Endodermal cell (in vitro differentiated cells): ENCODE results near the gene ZKSCAN3. TPM values are rescaled to one million over a fixed set of nuclear protein-coding genes. Genes with fewer than 3 reads are reported as not detected.

Source experiments
- DNase-seq: peaks from one replicate; pipeline ENCODE4 v3.0.0-alpha.2; 2017
- H3K27ac ChIP-seq: 2 replicates; pipeline ENCODE4 v1.5.1; 2013; ENCODE audit warnings: mild to moderate bottlenecking, low read depth, low read length, moderate library complexity
- H3K27me3 ChIP-seq: 2 replicates; pipeline ENCODE4 v1.6.1; 2013; ENCODE audit warnings: mild to moderate bottlenecking, low read length, moderate library complexity; ENCODE audit not compliant: insufficient read depth, control insufficient read depth, poor library complexity, severe bottlenecking
- H3K36me3 ChIP-seq: 2 replicates; pipeline ENCODE4 v1.7.0; 2013; ENCODE audit warnings: mild to moderate bottlenecking, low read length, moderate library complexity; ENCODE audit not compliant: control insufficient read depth, insufficient read depth
- H3K4me1 ChIP-seq: one replicate; pipeline ENCODE4 v1.7.0; 2013; ENCODE audit warnings: low read length; ENCODE audit not compliant: control insufficient read depth, insufficient read depth
- H3K4me3 ChIP-seq: 2 replicates; pipeline ENCODE4 v1.5.1; 2013; ENCODE audit warnings: mild to moderate bottlenecking, low read length, moderate library complexity
- H3K9ac ChIP-seq: 2 replicates; pipeline ENCODE4 v1.6.1; 2013; ENCODE audit warnings: mild to moderate bottlenecking, low read length, moderate library complexity; ENCODE audit not compliant: poor library complexity, severe bottlenecking; ENCODE audit errors: extremely low read depth
- H3K9me3 ChIP-seq: 2 replicates; pipeline ENCODE4 v1.6.1; 2013; ENCODE audit warnings: mild to moderate bottlenecking, low read length, moderate library complexity; ENCODE audit not compliant: control insufficient read depth
- H3K27ac Mint-ChIP-seq: 2 replicates; pipeline ENCODE4 v1.8.0; 2020; ENCODE audit warnings: mixed read lengths
- H3K27me3 Mint-ChIP-seq: 2 replicates; pipeline ENCODE4 v1.8.0; 2021; ENCODE audit warnings: mild to moderate bottlenecking, mixed read lengths; ENCODE audit not compliant: insufficient read depth
- H3K36me3 Mint-ChIP-seq: 2 replicates; pipeline ENCODE4 v1.8.0; 2020; ENCODE audit warnings: low read depth, mixed read lengths
- H3K4me1 Mint-ChIP-seq: 2 replicates; pipeline ENCODE4 v1.8.0; 2020; ENCODE audit warnings: mixed read lengths
- H3K4me3 Mint-ChIP-seq: 2 replicates; pipeline ENCODE4 v1.8.0; 2020; ENCODE audit warnings: mild to moderate bottlenecking, moderate library complexity, mixed read lengths
- H3K9me3 Mint-ChIP-seq: 2 replicates; pipeline ENCODE4 v1.8.0; 2020; ENCODE audit warnings: mild to moderate bottlenecking, mixed read lengths
- WGBS, 2 experiments: methylation state at CpG; one replicate each; pipeline versions ENCODE4 v1.1.5 to v1.1.7; 2013; ENCODE audit warnings: missing lambda C conversion rate in 2 of 2, mixed read lengths in 1 of 2; ENCODE audit not compliant: insufficient coverage in 1 of 2, insufficient read length in 1 of 2; 5-methylcytosine and 5-hydroxymethylcytosine counted together
- total RNA-seq, 2 donors: library from RNA; stranded (reverse); fragmentation: NEBNext Ultra II Directional in 1 of 2; extraction: Animal tissue kit (Norgen Biotek cat#: 25700) in 1 of 2; gene quantifications; 2 replicates in 1 of 2; 3 replicates in 1 of 2; pipeline ENCODE4 v1.2.1, GENCODE V29; 2021
- TF ChIP-seq, protein P1 (sequence below): fragments of 200-600 bp; sonication (generic); conservative IDR thresholded peaks from 2 replicates; pipeline ENCODE4 v1.5.0; 2021; ENCODE audit warnings: antibody characterized with exemption, mild to moderate bottlenecking

ZKSCAN3 gene
- total RNA-seq, 2 donors from 2014 or later, result 10.1 to 11.4 TPM

DNA sequence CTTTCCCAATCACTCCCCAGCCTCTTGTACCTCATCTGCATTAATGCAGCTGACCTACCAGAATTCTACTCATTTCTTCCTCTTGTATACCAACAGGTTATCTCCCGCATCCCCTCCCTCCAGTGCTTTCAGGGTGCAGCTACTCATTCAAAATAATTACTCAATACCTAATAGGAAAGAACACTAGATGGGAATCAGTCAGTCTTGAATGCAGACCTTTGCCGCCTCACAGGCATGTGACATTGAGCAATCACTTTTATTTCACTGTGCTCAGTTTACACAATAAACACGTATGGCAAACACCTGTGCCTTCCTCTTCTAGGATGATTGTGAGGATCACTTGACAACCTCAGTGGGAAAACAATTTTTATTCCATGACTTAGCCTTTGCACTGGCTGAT is 27.1 kb upstream of the ZKSCAN3 start:
- Histone ChIP-seq H3K27me3 (no peaks in the 10 kb centered on the region), H3K9me3 (peaks cover 27% of the 10 kb centered on the region), H3K36me3 (peaks cover 10% of the 10 kb centered on the region), H3K4me1 (no peaks in the 10 kb centered on the region), H3K27ac (no peak overlapping the region), H3K4me3 (no peak overlapping the region), H3K9ac (no peak overlapping the region)
- TF ChIP-seq, protein P1, sequence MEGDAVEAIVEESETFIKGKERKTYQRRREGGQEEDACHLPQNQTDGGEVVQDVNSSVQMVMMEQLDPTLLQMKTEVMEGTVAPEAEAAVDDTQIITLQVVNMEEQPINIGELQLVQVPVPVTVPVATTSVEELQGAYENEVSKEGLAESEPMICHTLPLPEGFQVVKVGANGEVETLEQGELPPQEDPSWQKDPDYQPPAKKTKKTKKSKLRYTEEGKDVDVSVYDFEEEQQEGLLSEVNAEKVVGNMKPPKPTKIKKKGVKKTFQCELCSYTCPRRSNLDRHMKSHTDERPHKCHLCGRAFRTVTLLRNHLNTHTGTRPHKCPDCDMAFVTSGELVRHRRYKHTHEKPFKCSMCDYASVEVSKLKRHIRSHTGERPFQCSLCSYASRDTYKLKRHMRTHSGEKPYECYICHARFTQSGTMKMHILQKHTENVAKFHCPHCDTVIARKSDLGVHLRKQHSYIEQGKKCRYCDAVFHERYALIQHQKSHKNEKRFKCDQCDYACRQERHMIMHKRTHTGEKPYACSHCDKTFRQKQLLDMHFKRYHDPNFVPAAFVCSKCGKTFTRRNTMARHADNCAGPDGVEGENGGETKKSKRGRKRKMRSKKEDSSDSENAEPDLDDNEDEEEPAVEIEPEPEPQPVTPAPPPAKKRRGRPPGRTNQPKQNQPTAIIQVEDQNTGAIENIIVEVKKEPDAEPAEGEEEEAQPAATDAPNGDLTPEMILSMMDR, result no peak
- WGBS, 2 experiments, result 93 to 95% methylated on average over 3 of the region's 3 CpGs
- Mint-ChIP-seq H3K4me3 (no peak overlapping the region), H3K36me3 (peaks cover 28% of the 10 kb centered on the region), H3K27me3 (no peaks in the 10 kb centered on the region), H3K4me1 (no peaks in the 10 kb centered on the region), H3K9me3 (peaks cover 43% of the 10 kb centered on the region), H3K27ac (no peak overlapping the region)
- no peak for DNase-seq

DNA sequence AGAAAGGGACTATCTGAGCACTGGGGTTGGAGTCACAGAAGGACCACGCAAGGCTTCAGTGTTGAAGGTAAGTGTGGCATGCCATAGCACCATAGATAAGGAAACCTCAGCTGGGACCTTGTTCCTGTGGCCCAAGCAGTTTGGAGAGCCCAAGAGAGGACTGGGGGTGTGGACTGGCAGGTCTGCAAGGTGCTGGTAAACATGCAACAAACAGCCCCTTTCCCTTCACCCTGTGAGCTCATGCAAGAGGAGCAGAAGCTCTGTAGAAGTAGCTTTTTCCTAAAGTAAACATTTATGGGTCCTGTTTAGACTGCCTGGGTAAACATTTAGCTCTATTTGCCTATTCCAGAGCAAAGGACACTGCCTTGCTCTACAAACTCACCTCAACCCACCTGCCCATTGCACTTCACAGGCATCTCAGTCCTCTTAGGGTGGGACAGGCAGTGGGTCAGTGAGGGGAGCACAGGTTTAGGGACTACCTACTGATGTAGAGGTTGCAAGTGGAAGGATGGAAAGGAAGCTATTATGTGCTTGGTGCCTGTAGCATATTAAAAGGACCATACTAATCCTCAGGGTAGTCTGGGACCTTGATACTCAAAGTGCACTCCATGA is 25.8 kb upstream of the ZKSCAN3 start:
- DNase-seq, result no peak
- Mint-ChIP-seq H3K27me3 (no peaks in the 10 kb centered on the region), H3K27ac (no peak overlapping the region), H3K4me1 (no peaks in the 10 kb centered on the region), H3K36me3 (peaks cover 39% of the 10 kb centered on the region), H3K4me3 (no peak overlapping the region), H3K9me3 (peaks cover 55% of the 10 kb centered on the region)
- TF ChIP-seq, protein P1, result no peak
- H3K4me3 ChIP-seq, result no peak overlapping the region
- H3K27ac ChIP-seq, result no peak overlapping the region
- H3K4me1 ChIP-seq, result no peaks in the 10 kb centered on the region
- H3K9ac ChIP-seq, result no peak overlapping the region
- H3K27me3 ChIP-seq, result no peaks in the 10 kb centered on the region
- peaks cover 10% of the 10 kb centered on the region for H3K36me3 ChIP-seq
- H3K9me3 ChIP-seq, result peaks cover 31% of the 10 kb centered on the region
- 95% methylated on average over 1 of the region's 1 CpG; no CpG with 5 or more reads in 1 of the 2 experiments for WGBS, 2 experiments

DNA sequence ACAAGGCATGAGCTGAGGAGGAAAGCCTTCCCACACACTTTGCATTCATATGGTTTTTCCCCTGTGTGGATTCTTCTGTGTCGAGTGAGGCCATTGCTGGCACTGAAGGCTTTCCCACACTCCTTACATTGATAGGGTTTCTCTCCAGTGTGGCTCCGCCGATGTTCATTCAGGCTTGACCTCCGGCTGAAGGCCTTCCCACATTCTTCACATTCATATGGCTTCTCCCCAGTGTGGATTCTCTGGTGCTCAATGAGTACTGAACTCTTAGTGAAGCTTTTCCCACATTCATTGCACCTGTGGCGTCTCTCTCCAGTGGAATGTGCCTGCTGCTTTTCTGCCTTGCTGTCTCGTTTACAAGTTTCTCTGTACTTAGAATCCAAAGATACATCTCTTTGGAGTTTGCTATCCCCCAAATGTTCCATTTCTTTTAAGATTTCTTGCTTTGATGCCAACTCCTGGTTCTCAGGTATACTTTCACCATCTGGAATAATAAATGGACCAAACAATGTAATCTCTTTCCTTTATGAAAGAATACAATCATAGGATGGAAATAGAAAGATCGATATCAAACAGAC is 23.3 kb upstream of the ZKSCAN3 start:
- peaks cover 36% of the 10 kb centered on the region for H3K9me3 ChIP-seq
- Mint-ChIP-seq H3K27ac (no peak overlapping the region), H3K4me3 (no peak overlapping the region), H3K9me3 (peaks cover 54% of the 10 kb centered on the region), H3K4me1 (no peaks in the 10 kb centered on the region), H3K27me3 (no peaks in the 10 kb centered on the region), H3K36me3 (peaks cover 43% of the 10 kb centered on the region)
- DNase-seq, result no peak
- 94 to 97% methylated on average over 6 to 7 of the region's 7 CpGs for WGBS, 2 experiments
- no peaks in the 10 kb centered on the region for H3K4me1 ChIP-seq
- no peaks in the 10 kb centered on the region for H3K27me3 ChIP-seq
- peaks cover 10% of the 10 kb centered on the region for H3K36me3 ChIP-seq
- H3K27ac ChIP-seq, result no peak overlapping the region
- H3K9ac ChIP-seq, result no peak overlapping the region
- peak overlapping the region; percentile 62 for H3K4me3 ChIP-seq
- TF ChIP-seq, protein P1, result no peak
